ENCODE results near the gene ABCC10.

DNA sequence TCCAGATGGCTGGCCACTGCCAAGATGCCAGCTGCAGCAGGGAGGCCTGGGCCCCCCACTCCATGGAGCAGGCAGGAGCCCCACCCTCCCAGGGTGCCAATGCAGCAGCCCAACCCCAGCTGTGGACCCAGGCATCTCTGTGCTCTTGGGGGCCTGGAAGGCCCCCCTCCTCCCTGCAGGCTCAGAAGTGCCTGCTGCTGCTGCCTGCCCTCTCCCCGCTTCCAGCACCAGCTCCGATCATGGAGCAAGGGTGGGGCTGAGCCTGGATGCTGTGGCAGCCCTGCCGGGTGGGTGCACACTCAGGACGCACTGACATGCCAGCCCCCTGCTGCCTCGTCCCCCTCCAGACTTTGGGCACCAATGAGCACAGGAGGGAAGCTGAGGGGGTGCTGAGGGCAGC is 14.8 kb upstream of the ABCC10 start:
- TF ChIP-seq, protein P1, sequence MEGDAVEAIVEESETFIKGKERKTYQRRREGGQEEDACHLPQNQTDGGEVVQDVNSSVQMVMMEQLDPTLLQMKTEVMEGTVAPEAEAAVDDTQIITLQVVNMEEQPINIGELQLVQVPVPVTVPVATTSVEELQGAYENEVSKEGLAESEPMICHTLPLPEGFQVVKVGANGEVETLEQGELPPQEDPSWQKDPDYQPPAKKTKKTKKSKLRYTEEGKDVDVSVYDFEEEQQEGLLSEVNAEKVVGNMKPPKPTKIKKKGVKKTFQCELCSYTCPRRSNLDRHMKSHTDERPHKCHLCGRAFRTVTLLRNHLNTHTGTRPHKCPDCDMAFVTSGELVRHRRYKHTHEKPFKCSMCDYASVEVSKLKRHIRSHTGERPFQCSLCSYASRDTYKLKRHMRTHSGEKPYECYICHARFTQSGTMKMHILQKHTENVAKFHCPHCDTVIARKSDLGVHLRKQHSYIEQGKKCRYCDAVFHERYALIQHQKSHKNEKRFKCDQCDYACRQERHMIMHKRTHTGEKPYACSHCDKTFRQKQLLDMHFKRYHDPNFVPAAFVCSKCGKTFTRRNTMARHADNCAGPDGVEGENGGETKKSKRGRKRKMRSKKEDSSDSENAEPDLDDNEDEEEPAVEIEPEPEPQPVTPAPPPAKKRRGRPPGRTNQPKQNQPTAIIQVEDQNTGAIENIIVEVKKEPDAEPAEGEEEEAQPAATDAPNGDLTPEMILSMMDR (IDR thresholded peaks at IDR 0.05), result no peak
- TF ChIP-seq POLR2A (IDR thresholded peaks at IDR 0.05), result no peak

All from Peyer's patch (tissue), 4 donors.